ENCODE results near the gene CACNA2D4. TPM values are rescaled to one million over a fixed set of nuclear protein-coding genes. Genes with fewer than 3 reads are reported as not detected.
"Not testable (repeated sequence)": the region's sequence is repeated elsewhere in the genome, so short reads cannot be mapped to it uniquely, and the experiment has no call there.

CACNA2D4 gene
- total and polyA plus RNA-seq, 8 donors = 0.60 to 3.1 (median 2.0) TPM

- Histone ChIP-seq H3K27ac (no peak overlapping the region), H3K9me3 (no peaks in the 10 kb centered on the region), H3K36me3 (peaks cover 0 to 15% (median 8%) of the 10 kb centered on the region in 3 donors), H3K4me3 (no peak overlapping the region), H3K27me3 (no peaks in the 10 kb centered on the region), H3K4me1 (no peaks in the 10 kb centered on the region)
- no peak for ATAC-seq
- no peak for FAIRE-seq
- intact Hi-C loops (cut with DNase I) = no loop called here
- DNase-seq = no peak
- TF ChIP-seq CTCF (IDR thresholded peaks at IDR 0.05) = no peak
- 87 to 89% methylated on average over 3 of the region's 3 CpGs for WGBS, 2 donors
These were observed 38.3 kb upstream of the CACNA2D4 start for GRCh38 chr12:1956716-1957115.

GRCh38 chr12:1949771-1950470, 31.5 kb upstream of the CACNA2D4 start:
- peaks cover 0 to 17% (median 8%) of the 10 kb centered on the region in 3 donors for H3K36me3 ChIP-seq
- intact Hi-C loops (cut with DNase I) = no loop called here
- no peaks in the 10 kb centered on the region for H3K27me3 ChIP-seq
- WGBS, 2 donors = 87 to 90% methylated on average over 15 of the region's 15 CpGs
- H3K27ac ChIP-seq = peak overlapping the region in 3 of 4 donors; percentile 76 to 79 (median 78)
- DNase-seq (no peak), ATAC-seq (peak; percentile 4 to 25 (median 10)), FAIRE-seq (no peak)
- no peak overlapping the region for H3K4me3 ChIP-seq
- H3K4me1 ChIP-seq = peaks cover 14 to 23% (median 23%) of the 10 kb centered on the region in 3 donors
- no peak for TF ChIP-seq CTCF (IDR thresholded peaks at IDR 0.05)
- no peaks in the 10 kb centered on the region for H3K9me3 ChIP-seq

GRCh38 chr12:1948883-1949282, 30.4 kb upstream of the CACNA2D4 start:
- FAIRE-seq = no peak
- intact Hi-C loops (cut with DNase I) = no loop called here
- Histone ChIP-seq H3K27ac (peak overlapping the region; percentile 64 to 79 (median 77)), H3K4me3 (no peak overlapping the region), H3K4me1 (peaks cover 14 to 23% (median 23%) of the 10 kb centered on the region in 3 donors), H3K27me3 (no peaks in the 10 kb centered on the region), H3K36me3 (peaks cover 0 to 17% (median 8%) of the 10 kb centered on the region in 3 donors), H3K9me3 (no peaks in the 10 kb centered on the region)
- 63 to 71% methylated on average over 11 of the region's 11 CpGs for WGBS, 2 donors
- ATAC-seq = peak; percentile 94 to 98 (median 94)
- DNase-seq = peak in 5 of 6 donors; percentile 82 to 90 (median 86)
- no peak for TF ChIP-seq CTCF (IDR thresholded peaks at IDR 0.05)

- TF ChIP-seq CTCF (IDR thresholded peaks at IDR 0.05) = no peak
- H3K27me3 ChIP-seq = no peaks in the 10 kb centered on the region
- no peaks in the 10 kb centered on the region for H3K9me3 ChIP-seq
- WGBS, 2 donors = 48 to 57% methylated on average over 1 of the region's 1 CpG
- peaks cover 14 to 23% (median 23%) of the 10 kb centered on the region in 3 donors for H3K4me1 ChIP-seq
- no peak for DNase-seq
- intact Hi-C loops (cut with DNase I) = no loop called here
- ATAC-seq = no peak
- FAIRE-seq = no peak
- H3K4me3 ChIP-seq = no peak overlapping the region
- H3K27ac ChIP-seq = peak overlapping the region in 1 of 4 donors; percentile 76
- H3K36me3 ChIP-seq = peaks cover 0 to 7% (median 0%) of the 10 kb centered on the region in 3 donors
These were observed 28.6 kb upstream of the CACNA2D4 start for GRCh38 chr12:1947081-1947480.

GRCh38 chr12:1946296-1946695, 27.8 kb upstream of the CACNA2D4 start:
- H3K4me3 ChIP-seq = no peak overlapping the region
- no peak for TF ChIP-seq CTCF (IDR thresholded peaks at IDR 0.05)
- DNase-seq (no peak), ATAC-seq (no peak), FAIRE-seq (no peak)
- WGBS, 2 donors = 94 to 95% methylated on average over 3 of the region's 3 CpGs
- H3K27me3 ChIP-seq = no peaks in the 10 kb centered on the region
- intact Hi-C loops (cut with DNase I) = no loop called here
- H3K36me3 ChIP-seq = peaks cover 0 to 9% (median 0%) of the 10 kb centered on the region in 3 donors
- H3K4me1 ChIP-seq = peaks cover 14 to 23% (median 23%) of the 10 kb centered on the region in 3 donors
- no peaks in the 10 kb centered on the region for H3K9me3 ChIP-seq
- H3K27ac ChIP-seq = no peak overlapping the region

GRCh38 chr12:1945502-1945901, 27.1 kb upstream of the CACNA2D4 start:
- H3K27ac ChIP-seq; H3K27me3 ChIP-seq; ATAC-seq; H3K4me3 ChIP-seq; H3K9me3 ChIP-seq; DNase-seq; intact Hi-C loops (cut with DNase I); FAIRE-seq: not testable (repeated sequence)
- peaks cover 0 to 17% (median 0%) of the 10 kb centered on the region in 3 donors for H3K36me3 ChIP-seq
- WGBS, 2 donors = 95 to 97% methylated on average over 5 of the region's 5 CpGs
- H3K4me1 ChIP-seq = peaks cover 14 to 23% (median 23%) of the 10 kb centered on the region in 3 donors
